HG03025 (cell line): ENCODE measurements around the gene AAMP.
A peak's percentile ranks its signal among the peaks of the same experiment; 100 is the strongest.

ENCODE experiments used
- ATAC-seq: cut with Tn5 transposase; IDR thresholded peaks from one replicate; pipeline ENCODE4 v1.9.1; 2021; ENCODE audit warnings: mild to moderate bottlenecking, moderate library complexity; ENCODE audit not compliant: unreplicated experiment, low FRiP score

Gene AAMP

GRCh38 chr2:218261423-218262236 is 8.3 kb downstream of the AAMP start:
- ATAC-seq, result no peak

DNA sequence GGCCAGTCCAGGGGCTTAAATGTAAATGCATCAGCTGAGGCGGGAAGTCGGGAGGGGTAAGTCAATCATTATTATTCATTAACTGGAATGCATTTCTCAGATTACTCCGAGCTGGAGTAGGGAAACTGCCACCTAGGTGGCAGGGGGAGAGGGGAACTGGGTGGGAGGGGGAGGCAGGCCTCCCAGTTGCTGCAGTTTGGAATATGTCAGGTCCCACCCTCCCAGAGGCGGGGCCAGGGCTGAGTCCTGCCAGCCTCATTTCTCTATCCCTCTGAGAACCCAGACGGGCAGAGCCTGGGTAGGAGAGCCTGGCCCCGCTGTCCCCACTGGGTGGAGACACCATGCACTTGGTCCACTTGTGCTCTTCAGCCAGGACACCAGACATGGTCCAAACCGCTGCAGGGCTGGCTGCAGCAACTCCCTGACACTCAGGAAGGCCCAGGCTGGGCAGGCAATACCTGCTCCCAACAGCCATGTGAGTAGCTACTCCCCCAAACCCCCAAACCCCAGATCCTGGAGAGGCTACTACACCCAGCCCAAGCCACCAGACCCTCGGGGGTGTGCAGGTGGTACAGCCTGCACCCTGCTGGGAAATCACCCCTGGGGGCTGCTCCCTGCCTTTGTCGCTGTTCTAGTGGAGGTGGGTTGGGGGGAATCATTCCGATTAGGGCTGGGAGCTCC is 9.1 kb downstream of the AAMP start, which contains the start of gene GPBAR1:
TSS of gene GPBAR1 (plus strand) at position 274 of the 681 bp plus-strand sequence. CDS start 1,710 bp downstream, outside the sequence.
- no peak for ATAC-seq

- no peak for ATAC-seq
Observed at GRCh38 chr2:218260166-218260565, 9.8 kb downstream of the AAMP start.

GRCh38 chr2:218259099-218259961 is 10.6 kb downstream of the AAMP start:
- no peak for ATAC-seq

DNA sequence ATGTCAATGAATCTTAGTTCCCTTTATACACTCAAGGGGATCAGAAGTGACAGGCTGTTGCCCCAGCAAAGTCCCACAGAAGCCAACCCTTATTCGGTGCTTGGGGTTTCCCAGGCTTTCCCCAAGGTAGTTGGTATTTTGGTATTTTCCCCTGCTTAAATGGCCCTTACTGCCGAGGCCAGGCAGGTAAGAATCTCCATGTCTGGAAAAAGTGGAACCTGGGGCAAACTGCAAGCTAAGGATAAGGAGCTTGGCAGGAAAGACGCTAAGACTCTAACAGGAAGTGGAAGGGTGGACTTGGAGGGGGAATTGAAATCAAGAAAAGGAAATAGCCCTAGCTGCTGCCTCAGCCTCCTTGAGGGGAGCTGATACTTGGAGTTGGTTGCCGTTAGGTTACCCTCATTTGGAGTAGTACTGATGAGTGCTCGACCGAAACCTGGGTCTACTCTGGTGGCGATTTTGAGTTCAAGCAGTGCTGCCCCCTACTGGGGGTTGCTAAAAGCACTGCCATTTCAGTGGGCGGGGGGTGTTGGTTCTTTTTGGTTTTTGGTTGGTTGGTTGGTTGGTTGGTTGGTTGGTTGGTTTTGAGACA is 12.5 kb downstream of the AAMP start:
- peak; percentile 73 for ATAC-seq

GRCh38 chr2:218256612-218257350 is 13.2 kb downstream of the AAMP start:
- ATAC-seq, result no peak

DNA sequence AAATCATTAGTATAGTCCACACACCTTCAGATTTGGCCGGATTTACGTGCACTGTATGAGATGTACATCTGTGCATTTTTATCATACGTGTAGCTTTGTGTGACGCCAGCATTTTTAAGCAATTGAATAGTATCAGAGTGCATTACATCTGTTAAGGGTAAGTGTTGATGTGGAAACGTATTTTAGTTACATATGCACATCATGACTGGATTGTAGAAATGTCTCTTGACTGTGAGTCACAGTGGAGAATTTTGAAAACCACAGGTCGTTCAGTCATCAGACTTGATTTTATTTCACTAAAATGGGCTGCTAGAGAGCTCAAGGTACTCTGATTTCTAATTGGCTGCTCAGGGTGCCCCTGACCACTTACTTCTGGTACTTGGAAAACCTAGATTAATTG is 14.5 kb downstream of the AAMP start:
- no peak for ATAC-seq

DNA sequence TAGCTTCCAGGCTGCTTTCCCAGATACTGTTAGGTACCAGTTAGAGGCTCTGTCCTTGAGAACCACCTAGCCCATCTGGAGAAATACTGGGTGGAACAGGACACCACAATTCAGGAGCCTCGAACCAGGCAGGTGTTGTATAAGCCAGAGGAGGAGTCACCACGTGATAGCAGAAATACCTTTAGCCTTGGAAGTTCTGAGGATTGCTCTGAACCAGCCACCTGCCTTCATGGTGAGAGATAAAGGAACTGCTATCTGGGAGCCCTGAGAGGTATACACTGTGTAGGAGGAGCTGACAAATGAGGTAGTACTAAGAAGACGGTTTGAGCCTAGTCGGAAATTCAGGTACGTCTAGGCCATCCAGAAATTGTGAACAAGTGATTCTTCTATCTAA is 16.7 kb downstream of the AAMP start:
- no peak for ATAC-seq

- no peak for ATAC-seq
Observed at GRCh38 chr2:218252509-218253231, 17.3 kb downstream of the AAMP start.

GRCh38 chr2:218249691-218250090 is 20.2 kb downstream of the AAMP start:
- ATAC-seq, result no peak

- no peak for ATAC-seq
Observed at GRCh38 chr2:218245214-218245613, 24.7 kb downstream of the AAMP start.

DNA sequence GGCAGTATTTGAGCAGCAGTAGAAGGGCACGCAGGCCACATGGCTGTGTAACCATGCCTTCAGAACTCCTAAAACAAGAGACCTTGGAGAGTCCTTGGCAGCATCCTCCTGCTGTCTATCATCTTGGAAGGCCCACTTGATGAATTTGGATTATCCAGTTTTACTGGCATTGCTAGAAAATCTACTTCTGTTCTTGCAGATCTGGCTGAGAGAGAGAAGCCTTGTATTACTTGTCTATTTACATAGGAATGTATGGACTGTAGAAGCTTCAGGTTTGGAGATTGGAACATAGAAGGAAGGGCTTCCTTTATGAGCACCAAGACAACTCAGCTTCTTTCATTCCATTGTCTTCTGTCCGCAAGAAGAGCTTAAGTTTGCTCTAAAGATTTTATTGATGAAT is 25.3 kb downstream of the AAMP start:
- ATAC-seq, result no peak

GRCh38 chr2:218244204-218244603 is 25.7 kb downstream of the AAMP start:
- ATAC-seq, result no peak

- no peak for ATAC-seq
Observed at GRCh38 chr2:218238887-218239286, 31.1 kb downstream of the AAMP start.

GRCh38 chr2:218236829-218237228 is 33.1 kb downstream of the AAMP start:
- ATAC-seq, result no peak

GRCh38 chr2:218235017-218235416 is 34.9 kb downstream of the AAMP start:
- no peak for ATAC-seq

GRCh38 chr2:218234521-218234920 is 35.4 kb downstream of the AAMP start:
- no peak for ATAC-seq

DNA sequence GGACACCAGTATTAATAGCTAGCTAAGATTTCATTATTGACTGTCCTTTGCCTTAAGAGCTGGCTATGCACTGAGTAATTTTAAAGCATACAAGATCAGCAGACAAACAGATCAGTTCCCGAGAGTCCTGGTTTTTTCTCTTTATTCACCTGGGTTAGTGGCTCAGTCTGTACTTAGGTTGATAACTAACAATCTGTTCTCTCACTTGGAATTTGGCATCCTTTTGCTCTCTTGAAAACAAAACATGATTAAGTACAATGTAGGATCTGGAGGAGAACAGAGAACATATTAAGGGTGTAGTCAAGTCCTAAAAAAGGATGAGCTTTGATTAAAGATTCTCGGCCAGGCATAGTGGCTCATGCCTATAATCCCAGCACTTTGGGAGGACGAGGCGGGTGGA is 36.4 kb downstream of the AAMP start:
- ATAC-seq, result no peak

GRCh38 chr2:218230882-218231281 is 39.1 kb downstream of the AAMP start:
- ATAC-seq, result no peak
